HG02981 (cell line): ENCODE measurements around the gene ADRA2B.
"Not testable (repeated sequence)": the region's sequence is repeated elsewhere in the genome, so short reads cannot be mapped to it uniquely, and the experiment has no call there.

Experiments
- ATAC-seq: cut with Tn5 transposase; IDR thresholded peaks from one replicate; pipeline ENCODE4 v1.9.1; 2021; ENCODE audit warnings: mild to moderate bottlenecking, moderate library complexity; ENCODE audit not compliant: unreplicated experiment

Gene ADRA2B

DNA sequence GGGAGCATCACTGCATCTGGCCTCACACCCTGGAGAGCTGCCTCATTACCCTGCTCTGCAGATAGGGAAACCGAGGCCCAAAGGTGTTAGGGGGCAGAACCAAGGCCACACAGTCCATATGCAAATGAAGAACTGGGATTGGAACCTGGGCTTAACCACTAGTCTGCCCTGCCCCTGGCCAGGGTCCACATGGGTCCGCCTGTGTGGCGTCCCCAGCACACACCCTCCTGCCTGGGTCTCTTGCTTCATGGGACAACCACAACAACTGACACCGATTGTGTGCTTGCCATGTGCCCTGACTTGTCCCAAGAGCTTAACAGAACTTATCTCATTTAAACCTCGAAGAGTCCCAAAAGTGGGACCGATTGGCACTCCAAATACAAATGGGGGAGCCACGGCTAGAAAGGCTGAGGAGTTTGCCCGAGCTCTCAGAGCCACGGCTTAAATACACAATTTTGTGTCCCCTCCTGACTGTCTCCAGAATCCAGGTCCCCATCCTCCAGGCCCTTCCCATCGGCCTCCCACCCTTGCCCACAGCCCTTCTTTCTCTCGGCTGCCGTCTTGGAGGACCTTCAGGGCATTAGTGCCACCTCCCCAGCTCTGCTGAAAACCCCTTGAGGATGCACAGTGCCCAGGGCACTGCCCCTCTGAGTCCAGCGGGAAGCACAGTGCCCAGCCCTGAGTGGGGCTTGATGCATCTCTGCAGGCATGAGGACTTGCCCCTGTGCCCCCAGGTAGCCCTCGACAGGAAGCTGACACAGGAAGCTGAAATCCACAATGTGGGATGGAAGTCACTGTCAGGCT is 34.6 kb upstream of the ADRA2B start:
- ATAC-seq: no peak

DNA sequence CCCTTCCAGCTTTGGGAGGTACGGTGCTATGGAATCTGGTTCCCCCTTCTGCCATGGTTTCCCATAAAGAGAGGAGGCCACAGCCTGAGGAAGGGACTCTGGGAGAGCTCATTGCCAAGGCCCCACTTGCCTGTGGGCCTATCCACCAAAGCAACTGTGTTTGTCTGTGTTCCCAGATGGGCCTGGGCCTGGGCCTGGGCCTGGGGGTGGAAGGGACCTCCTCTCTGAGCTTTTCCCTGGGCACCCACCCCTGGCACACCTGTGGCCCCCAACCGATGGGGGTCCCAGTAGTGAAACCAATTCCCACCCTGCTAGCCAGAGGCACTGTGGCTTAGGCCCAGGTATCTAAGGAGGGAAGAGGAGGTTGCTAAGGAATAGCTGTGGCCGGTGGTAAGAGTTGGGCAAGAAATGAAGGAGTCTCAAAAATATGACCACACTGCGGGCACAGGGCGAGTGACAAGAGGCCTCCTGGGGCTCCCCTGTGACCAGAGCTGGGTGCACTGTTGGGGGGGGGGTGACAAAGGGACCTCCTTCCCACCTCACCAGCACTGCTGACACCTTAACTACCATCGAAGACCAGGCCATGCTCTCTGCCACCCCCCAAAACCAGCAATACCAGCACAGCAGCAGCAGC is 33.8 kb upstream of the ADRA2B start:
- ATAC-seq: no peak

DNA sequence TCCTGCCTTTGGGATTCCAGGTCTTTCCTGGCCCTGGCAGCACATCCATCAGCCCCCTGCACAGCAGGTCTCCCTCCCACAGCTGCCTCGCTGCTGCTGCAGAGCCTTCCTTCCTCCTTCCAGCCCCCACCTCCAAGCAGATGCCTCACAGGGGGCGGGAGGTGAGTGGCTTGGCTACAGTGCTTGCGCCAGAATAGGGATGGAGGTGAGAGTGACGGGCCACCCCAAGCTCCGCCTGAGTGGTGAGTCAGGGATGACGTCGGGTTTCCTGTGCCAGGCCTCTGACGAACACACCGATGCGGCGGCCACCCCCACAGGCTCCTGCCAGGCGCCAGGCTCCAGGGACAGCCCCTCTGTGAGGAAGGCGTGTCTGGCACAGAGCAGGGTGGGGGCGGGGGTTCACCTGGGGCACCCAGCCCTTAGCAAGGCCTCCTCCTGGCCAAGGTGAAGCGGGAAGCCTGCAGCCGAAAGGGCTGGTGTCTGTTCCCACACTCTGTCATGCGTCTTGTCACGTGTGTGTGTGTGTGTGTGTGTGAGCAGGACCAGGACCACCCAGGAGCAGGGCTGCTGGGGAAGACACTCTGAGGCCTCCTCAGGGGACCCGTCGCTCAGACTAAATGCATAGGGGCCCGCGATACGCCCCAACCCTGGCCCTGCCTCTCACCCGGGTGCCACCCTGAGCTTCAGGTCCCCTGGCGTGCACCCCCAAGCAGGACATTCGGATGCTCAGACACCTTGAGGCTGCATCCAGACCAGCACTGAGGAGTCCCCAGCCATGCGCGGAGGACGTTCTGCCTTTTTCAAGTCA is 32.2 kb upstream of the ADRA2B start:
- ATAC-seq: peak; percentile 36

DNA sequence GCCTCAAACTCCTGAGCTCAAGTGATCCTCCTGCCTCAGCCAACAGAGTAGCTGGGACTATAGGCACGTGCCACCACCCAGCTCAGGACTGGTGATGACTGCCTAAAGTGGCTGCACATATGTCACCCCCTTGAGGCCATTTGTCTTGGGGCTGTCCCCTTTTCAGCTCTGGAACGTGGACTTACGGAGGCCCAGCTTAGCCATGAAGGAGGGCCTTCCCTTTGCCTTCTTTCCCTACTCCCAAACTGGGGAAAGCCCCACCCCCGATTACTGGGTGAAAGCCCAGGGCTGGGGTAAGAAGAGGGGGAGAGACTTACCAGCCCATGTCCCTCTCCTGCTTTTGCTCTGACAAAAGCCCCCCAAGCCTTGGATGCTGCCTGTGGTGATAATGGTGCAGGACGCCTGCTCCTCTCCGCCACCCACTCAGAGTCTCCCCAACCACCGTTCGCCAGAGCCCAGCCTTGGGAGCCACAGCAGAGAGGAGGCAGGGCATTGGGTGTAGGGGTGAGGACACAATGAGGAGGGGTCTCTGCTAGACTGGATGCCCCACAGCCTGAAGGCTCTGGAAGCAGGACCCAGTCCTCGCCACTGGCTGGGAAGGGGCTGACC is 31.3 kb upstream of the ADRA2B start:
- ATAC-seq: no peak

DNA sequence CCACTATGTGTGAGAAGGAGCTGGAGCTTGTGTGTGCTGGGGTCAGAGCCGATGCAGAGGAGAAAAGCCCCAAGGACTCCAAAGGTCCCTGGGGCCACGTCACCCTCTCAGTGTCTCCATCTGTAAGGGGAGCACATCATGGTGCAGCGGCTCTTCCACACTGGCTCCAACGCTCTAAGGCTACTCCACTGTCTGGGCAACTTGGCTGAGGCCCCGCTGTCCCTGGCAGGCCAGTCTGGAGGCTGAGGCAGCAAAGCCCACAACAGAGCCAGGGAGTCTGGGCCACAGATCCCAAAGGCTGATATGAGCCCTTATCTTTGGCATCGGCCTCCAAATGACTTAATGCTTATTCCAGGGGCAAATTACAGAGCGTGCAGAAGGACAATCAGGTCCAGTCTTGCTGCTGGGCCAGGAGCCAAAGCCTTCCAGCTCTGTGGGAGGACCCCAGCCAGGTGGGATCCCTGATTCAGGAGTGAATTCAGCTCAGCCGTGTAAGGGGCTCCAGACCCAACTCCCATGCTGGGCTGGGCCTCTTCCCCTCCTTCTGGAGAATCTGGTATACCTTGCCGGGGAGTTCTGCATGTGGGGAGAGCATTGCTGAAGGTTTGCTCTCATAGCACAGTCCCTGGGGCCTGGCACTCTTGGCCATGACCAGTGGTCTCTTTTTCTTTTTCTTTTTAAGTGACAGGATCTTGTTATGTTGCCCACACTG is 30.7 kb upstream of the ADRA2B start:
- no peak for ATAC-seq

DNA sequence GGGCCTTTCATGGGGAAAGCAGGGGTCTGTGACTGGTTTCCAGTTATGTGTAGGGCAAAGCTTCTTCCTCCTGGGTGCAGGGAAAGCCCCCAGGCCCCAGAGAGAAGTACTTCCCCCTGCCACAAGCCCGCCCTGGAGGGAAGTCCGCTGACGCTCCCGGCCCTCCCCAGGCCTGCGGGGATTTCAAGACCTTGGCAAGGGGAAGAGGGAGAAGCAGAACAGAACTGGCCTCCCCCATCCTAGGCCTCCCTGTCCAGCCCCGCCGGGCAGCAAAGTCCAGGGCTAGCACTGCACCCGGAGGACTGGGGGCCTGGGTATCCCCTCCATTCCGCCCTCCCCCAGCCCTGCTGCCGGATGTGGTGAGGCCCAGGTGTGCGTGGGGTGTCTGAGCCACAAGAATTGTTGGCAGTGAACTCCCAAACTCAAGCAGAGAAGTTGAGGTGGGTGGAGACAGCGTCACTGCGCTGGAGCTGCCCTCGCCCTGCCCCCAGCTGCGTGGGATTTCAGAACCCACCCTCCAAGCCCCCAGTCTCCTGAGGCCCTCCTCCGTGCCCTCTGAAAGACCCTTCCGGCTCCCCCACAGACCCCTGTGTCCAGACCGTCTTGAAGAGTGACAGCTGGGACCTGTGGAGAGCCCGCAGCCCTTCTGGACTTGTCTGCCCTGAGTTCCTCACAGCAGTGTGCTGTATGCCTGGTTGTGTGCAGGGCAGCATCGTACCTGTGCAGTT is 29.9 kb upstream of the ADRA2B start:
- ATAC-seq: peak; percentile 26

DNA sequence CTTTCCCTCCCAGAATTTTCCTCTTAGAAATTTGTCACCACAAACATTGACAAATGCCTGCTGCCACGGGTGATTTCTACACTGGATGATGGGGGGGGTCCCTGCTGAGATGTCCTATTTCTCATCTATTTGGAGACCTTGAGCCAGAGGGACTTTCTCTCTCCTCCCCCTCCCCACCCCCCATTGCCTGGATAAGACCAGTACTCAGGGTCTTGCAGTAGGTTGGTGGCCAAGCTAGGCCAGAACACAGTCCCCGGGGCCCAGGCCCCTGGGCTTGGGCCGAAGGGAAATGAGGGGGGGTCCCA is 29.4 kb upstream of the ADRA2B start:
- no peak for ATAC-seq

DNA sequence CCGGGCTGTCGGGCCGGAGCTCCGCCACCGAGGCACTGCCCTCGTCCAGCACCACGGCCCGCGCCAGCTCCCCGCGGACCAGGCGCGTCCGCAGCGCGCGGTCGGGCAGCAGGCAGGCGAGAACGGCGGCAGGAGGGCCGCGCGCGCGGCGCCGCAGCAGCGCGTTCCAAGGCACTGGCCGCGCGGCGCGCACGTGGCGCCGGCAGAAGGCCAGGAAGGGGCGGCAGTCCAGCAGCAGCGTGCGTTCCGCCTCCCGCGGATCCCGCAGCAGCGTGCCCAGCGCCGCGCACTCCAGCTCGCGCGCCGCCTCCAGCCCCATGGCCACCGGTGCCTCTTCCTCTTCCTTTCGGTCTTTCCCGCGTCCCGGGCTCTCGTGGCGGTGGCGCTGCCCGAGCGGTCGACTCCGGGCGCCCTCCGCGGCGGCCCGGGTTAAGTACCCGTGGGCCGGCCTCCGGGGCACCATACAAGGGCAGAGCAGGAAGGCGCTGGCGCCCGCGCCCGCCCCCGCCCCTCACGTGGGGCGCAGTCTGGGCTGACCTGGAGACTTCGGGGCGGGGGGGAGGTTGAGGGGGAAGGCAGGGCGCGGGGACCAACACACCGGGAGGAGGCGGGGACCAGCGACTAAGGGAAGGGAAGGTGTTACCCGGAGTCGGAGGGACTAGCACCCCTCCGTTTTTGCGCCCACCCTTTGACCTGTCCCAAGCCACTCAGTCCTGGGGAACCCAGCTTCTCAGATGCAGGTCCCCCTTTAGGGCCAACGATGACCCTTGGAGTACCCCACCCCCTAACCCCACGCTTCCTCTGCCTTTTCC is 28.9 kb upstream of the ADRA2B start, which contains the start of gene DUSP2:
DUSP2 (minus strand) TSS at position 405 of the 812 bp plus-strand sequence; CDS start at position 319, 86 bp downstream.
- peak; percentile 57 for ATAC-seq

DNA sequence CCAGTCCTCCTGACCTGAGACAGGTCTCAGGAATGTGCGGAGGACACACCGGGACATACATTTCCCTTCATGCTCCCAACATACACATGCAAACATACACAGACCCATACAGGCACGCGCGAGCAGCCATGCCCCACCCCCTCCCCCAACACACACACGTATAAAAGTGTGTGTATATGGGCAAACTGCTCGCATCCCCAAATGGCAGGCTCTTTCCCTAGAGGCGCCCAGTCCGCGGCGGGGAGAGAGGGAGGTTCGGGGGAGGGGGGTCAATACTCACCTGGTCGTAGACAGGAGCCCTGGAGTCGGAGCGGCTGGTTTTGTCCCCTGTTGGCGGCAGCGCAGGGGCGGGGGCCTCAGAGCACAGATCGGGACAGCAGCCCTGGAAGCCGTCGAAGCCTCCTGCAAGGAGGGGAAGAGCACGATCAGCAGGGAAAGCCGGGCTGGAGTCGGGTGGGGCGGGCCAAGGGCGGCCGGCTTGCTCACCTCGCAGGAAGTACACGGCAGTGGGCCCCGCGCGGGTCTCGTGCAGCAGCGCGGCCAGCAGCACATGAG is 28.2 kb upstream of the ADRA2B start:
- ATAC-seq: peak; percentile 3

DNA sequence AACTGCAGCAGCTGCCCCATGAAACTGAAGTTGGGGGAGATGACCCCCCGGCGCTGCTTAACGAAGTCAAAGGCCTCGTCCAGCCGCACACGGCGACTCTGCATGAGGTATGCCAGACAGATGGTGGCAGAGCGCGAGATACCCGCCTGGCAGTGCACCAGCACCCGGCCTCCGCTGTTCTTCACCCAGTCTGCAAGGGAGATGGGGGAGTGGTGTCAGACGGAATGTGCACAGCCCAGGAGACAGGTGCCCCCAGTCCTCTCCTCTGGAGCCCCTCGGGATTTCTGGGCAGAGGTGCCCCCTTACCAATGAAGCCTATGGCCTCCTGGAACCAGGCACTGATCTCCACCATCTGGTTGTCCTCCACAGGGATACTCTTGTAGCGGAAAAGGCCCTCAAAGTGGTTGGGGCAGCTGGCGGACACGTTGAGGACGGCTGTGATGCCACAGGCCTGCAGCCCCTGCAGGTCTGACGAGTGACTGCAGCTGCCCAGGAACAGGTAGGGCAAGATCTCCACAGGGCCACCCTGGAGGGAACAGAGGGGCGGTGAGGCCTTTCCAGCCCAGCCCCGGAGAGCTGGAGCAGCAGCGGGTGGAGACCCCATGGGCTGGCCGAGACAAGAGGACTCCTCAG is 27.6 kb upstream of the ADRA2B start:
- no peak for ATAC-seq

DNA sequence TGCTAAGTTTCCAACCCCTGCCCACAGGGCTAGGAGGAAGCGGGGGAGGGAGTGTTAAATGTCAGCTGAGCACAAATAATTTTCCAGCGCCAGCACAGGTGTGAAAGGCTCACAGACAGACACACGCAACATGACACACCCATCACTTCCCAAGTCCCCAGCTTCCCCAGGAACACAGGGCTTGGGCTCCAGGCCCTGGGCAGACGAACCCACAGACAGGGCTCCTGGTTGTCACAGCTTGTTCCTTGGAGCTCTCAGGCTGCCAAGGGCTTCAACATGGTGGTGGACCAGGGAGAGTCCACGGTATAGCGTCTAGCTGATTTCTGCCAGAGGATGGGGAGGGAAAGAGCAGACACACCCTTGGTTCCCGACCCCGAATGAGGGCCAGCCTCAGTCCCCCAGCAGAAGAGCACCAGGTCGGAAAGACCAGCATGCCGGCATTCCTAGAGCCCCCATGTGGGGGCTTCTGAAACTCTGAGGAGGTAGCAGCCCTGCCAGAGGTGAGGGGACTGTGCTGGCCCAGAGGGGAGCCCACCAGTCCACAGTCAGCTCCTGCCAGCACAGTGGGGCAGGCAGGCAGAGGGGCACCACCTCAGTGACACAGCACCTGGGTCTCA is 27.0 kb upstream of the ADRA2B start:
- ATAC-seq: no peak

DNA sequence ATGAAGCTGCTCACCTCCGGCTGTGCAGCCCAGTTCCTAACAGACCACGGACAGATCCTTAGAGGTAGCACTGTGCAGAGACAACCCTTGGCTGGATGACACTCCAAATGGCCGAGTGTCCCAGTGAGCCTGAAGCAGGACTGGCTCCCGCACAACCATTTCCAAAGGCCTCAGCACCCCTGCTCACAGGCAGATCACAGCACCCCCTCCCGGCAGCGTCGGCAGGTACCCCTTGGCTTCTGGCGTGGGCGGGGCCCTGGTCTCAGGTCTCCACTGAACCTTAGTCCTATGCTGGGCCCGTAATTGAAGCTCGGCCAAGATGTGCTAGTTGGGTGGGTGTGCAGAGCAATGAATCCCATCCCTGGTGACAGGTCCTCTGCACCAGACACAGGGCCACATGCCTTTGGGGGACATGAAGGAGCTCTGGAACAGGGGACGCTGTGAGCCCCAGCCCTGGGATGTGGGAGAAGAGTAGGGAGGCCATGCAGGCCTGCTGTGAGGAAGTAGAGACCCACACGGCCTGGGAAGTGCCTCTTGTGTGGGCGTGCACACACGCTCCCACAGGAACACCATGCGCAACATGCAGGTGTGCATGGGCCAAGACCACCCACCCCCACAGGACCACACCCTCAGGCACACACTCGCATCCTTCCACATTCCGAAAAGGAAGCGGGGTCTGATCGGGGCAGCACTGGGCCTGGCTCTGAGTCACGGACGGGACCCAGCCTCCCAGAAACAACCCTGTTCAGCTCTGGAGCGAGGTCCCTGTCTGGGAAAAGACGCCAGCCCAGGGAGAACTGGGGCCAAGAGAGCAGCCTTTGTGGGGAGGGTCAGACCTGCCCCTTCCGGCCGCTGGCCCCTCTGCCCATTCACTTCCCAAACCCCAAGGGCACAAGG is 26.1 kb upstream of the ADRA2B start:
- no peak for ATAC-seq

DNA sequence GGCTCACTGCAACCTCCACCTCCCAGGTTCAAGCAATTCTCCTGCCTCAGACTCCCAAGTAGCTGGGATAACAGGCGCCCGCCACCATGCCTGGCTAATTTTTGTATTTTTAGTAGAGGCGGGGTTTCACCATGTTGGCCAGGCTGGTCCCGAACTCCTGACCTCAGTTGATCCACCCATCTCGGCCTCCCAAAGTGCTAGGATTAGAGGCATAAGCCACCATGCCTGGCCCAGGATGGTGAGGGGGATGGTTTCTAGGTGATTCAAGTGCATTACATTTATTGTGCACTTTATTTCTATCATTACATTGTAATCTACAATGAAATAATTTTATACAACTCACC is 25.2 kb upstream of the ADRA2B start:
- ATAC-seq: not testable (repeated sequence)

DNA sequence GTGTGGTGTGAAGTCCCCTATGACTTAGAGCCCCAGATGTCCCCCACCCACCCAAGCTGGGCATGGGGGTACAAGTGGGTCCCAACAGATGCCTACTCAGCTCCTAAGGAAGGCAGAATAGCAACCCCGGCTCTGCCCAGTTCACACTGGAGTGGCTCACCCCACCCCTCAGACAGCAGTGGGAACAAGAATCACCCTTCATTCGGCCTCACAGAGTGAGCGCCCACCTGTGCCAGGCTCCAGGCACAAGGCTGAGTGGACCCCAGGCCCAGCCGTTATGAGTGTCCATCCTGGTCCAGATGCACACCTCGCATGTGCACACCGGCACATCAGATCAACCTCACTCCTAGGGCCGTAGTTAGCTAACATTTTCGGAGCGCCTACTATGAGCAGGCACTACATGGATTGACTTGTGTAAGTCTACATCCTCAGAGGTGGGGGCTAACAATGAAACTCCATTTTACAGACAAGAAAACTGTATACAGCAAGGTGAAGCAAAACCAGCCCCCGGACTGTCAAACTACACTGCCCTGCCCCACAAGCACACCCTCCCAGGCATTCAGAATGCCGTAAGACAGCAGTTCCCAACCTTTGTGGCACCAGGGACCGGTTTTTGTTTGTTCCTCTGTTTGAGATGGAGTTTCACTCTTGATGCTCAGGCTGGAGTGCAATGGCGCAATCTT is 24.7 kb upstream of the ADRA2B start:
- no peak for ATAC-seq

DNA sequence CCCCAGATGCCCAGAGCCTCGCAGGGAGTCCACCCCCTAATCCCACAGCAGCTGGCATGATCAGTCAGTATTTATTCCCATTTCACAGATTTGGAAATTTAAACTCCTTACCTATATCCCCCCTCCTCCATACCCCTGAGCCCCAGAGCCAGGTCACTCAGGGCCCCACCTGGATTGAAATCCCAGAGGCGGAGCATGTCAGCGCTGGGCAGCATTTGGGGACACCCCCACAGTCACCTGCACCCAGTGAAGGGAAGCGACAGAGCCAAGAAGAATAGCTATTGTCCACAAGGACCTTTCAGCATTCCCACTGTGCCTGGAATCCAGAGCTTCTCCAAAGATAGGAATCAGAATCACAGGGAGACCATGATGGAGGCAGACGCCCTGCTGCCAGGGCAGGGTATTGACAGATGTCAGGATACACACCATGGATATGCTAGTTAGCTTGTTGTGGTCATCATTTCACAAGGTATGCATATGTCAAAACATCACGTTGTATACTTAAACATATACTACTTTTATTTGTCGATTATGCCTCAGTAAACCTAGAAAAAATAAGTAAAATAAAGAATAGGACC is 22.9 kb upstream of the ADRA2B start:
- no peak for ATAC-seq
